Gastrocnemius medialis (tissue), 4 donors: Measurements from ENCODE around the gene RASL11A.

Source experiments
- CTCF ChIP-seq, 5 experiments: fragments of 450-650 bp in 3 of 5; fragments of 200-600 bp in 2 of 5; sonication (generic) in 2 of 5; IDR thresholded peaks in 4 of 5; conservative IDR thresholded peaks in 1 of 5; 1 replicate in 4 of 5; 2 replicates in 1 of 5; pipeline ENCODE4 v1.5.1; 2016 to 2019; ENCODE audit warnings: antibody characterized with exemption in 5 of 5, mild to moderate bottlenecking in 3 of 5, moderate library complexity in 3 of 5
- POLR2A ChIP-seq, 2 donors: fragments of 450-650 bp; IDR thresholded peaks; one replicate each; pipeline ENCODE4 v1.6.1; 2017; ENCODE audit warnings: antibody characterized with exemption in 2 of 2, mild to moderate bottlenecking in 2 of 2, moderate library complexity in 2 of 2

GRCh38 chr13:27280841-27281240 lies 10.2 kb downstream of the RASL11A start:
- TF ChIP-seq POLR2A (IDR thresholded peaks at IDR 0.05), result no peak
- TF ChIP-seq CTCF (IDR thresholded peaks at IDR 0.05 in 4 of 5, conservative IDR thresholded peaks at IDR 0.05 in 1 of 5), result no peak
